IMR-90 (cell line): Measurements from ENCODE around the gene CDK10. TPM values are rescaled to one million over a fixed set of nuclear protein-coding genes. Genes with fewer than 3 reads are reported as not detected.
A peak's percentile ranks its signal among the peaks of the same experiment; 100 is the strongest.

Experiments
- ATAC-seq: fragments of 200-7000 bp; cut with Tn5 transposase; 2 replicates; pipeline ENCODE4 v1.9.1; 2020; ENCODE audit warnings: low read depth, mild to moderate bottlenecking, moderate library complexity
- BruUV-seq: library from RNA; stranded (reverse); fragments of 400-500 nt; replicated peaks from 2 replicates; lab custom pipeline; 2021; lab: Mats Ljungman, UMichigan
- CTCF ChIA-PET: fragments of 300-600 bp; formaldehyde crosslinking; extraction: SDS; loops from one replicate; lab custom pipeline; 2021; ENCODE audit warnings: antibody characterized with exemption; lab: Yijun Ruan, JAX
- POLR2A ChIA-PET: fragments of 300-600 bp; sonication (Branson Sonifier 250); formaldehyde crosslinking; loops from one replicate; lab custom pipeline; 2022; ENCODE audit warnings: antibody characterized with exemption; ENCODE audit not compliant: unreplicated experiment; lab: Charles Lee
- DNase-seq: peaks from one replicate; pipeline ENCODE4 v3.0.0; 2013
- H2AFZ ChIP-seq: replicated peaks from 2 replicates; pipeline ENCODE3; 2013; ENCODE audit warnings: low read length, mild to moderate bottlenecking; ENCODE audit not compliant: poor library complexity
- H2AK5ac ChIP-seq: 2 replicates; pipeline ENCODE4 v1.6.1; 2013; ENCODE audit warnings: low read depth, low read length, inconsistent platforms
- H2AK9ac ChIP-seq: replicated peaks from 2 replicates; pipeline ENCODE3; 2013; ENCODE audit warnings: mild to moderate bottlenecking, low read depth, low read length, moderate library complexity; ENCODE audit not compliant: poor library complexity
- H2BK120ac ChIP-seq: 2 replicates; pipeline ENCODE4 v1.6.1; 2013; ENCODE audit warnings: low read depth, low read length, inconsistent platforms
- H2BK15ac ChIP-seq: 3 replicates; pipeline ENCODE4 v1.6.1; 2013; ENCODE audit warnings: low read depth, low read length, inconsistent platforms
- H2BK20ac ChIP-seq: 2 replicates; pipeline ENCODE4 v1.6.1; 2013; ENCODE audit warnings: low read depth, mild to moderate bottlenecking, inconsistent platforms, low read length, moderate library complexity
- H2BK5ac ChIP-seq: 2 replicates; pipeline ENCODE4 v1.6.1; 2013; ENCODE audit warnings: mild to moderate bottlenecking, low read depth, low read length, inconsistent platforms; ENCODE audit not compliant: poor library complexity, severe bottlenecking
- H3K14ac ChIP-seq: replicated peaks from 2 replicates; pipeline ENCODE4 v1.6.1; 2013; ENCODE audit warnings: low read depth, low read length, inconsistent platforms
- H3K18ac ChIP-seq: 2 replicates; pipeline ENCODE4 v1.6.1; 2013; ENCODE audit warnings: low read depth, low read length, control low read depth
- H3K23ac ChIP-seq: 2 replicates; pipeline ENCODE4 v1.6.1; 2013; ENCODE audit warnings: low read depth, low read length, inconsistent platforms
- H3K27ac ChIP-seq: 2 replicates; pipeline ENCODE4 v1.5.1; 2013; ENCODE audit warnings: mild to moderate bottlenecking, control low read depth, low read length; ENCODE audit not compliant: insufficient read depth
- H3K27me3 ChIP-seq: 2 replicates; pipeline ENCODE4 v1.6.1; 2013; ENCODE audit warnings: low read length; ENCODE audit not compliant: control insufficient read depth, insufficient read depth
- H3K36me3 ChIP-seq: 2 replicates; pipeline ENCODE4 v1.6.1; 2013; ENCODE audit warnings: low read length, mixed read lengths; ENCODE audit not compliant: control insufficient read depth, insufficient read depth
- H3K4ac ChIP-seq: 2 replicates; pipeline ENCODE4 v1.6.1; 2013; ENCODE audit warnings: low read depth, low read length, inconsistent platforms
- H3K4me1 ChIP-seq: 2 replicates; pipeline ENCODE4 v1.6.1; 2013; ENCODE audit warnings: low read length, mixed read lengths; ENCODE audit not compliant: control insufficient read depth, insufficient read depth
- H3K4me2 ChIP-seq: 2 replicates; pipeline ENCODE4 v1.6.1; 2013; ENCODE audit warnings: low read depth, mild to moderate bottlenecking, control low read depth, low read length, moderate library complexity
- H3K4me3 ChIP-seq: 2 replicates; pipeline ENCODE4 v1.5.1; 2013; ENCODE audit warnings: low read depth, mild to moderate bottlenecking, control low read depth, low read length, moderate library complexity; ENCODE audit not compliant: insufficient read depth
- H3K56ac ChIP-seq: 2 replicates; pipeline ENCODE4 v1.6.1; 2013; ENCODE audit warnings: low read length, inconsistent platforms; ENCODE audit not compliant: insufficient read depth; ENCODE audit errors: extremely low read depth
- H3K79me1 ChIP-seq, 2 experiments: 2 replicates each; pipeline ENCODE4 v1.6.1; 2013; ENCODE audit warnings: low read length in 2 of 2, inconsistent platforms in 1 of 2, low read depth in 1 of 2
- H3K9ac ChIP-seq: 2 replicates; pipeline ENCODE4 v1.6.1; 2013; ENCODE audit warnings: low read depth, low read length, control low read depth
- H3K9me1 ChIP-seq: 2 replicates; pipeline ENCODE4 v1.6.1; 2013; ENCODE audit warnings: low read length, inconsistent platforms; ENCODE audit not compliant: insufficient read depth
- H3K9me3 ChIP-seq: 2 replicates; pipeline ENCODE4 v1.6.1; 2013; ENCODE audit warnings: low read length; ENCODE audit not compliant: control insufficient read depth, insufficient read depth
- H4K20me1 ChIP-seq: 2 replicates; pipeline ENCODE4 v1.6.1; 2013; ENCODE audit warnings: low read length, inconsistent platforms; ENCODE audit not compliant: insufficient read depth
- H4K5ac ChIP-seq: 2 replicates; pipeline ENCODE4 v1.6.1; 2013; ENCODE audit warnings: mild to moderate bottlenecking, low read depth, low read length, control low read depth
- H4K8ac ChIP-seq, 2 experiments: 2 replicates each; pipeline ENCODE4 v1.6.1; 2013; ENCODE audit warnings: low read depth in 2 of 2, low read length in 2 of 2, control low read depth in 1 of 2, inconsistent platforms in 1 of 2
- H4K91ac ChIP-seq: 2 replicates; pipeline ENCODE4 v1.6.1; 2013; ENCODE audit warnings: low read depth, low read length, inconsistent platforms; ENCODE audit not compliant: insufficient read depth
- BHLHE40 ChIP-seq: fragments of 150-350 bp; IDR thresholded peaks from 2 replicates; pipeline ENCODE4 v1.6.1; 2016; ENCODE audit warnings: mild to moderate bottlenecking, low read depth, low read length
- CEBPB ChIP-seq: IDR thresholded peaks from 2 replicates; pipeline ENCODE4 v1.6.1; 2012; ENCODE audit warnings: low read depth, low read length, improper control_type of control experiment
- FOS ChIP-seq: fragments of 150-350 bp; IDR thresholded peaks from 2 replicates; pipeline ENCODE4 v1.6.1; 2016; ENCODE audit warnings: low read depth, low read length
- MAFK ChIP-seq: IDR thresholded peaks from 2 replicates; pipeline ENCODE4 v1.6.1; 2012; ENCODE audit warnings: low read depth, low read length, improper control_type of control experiment
- MAZ ChIP-seq: IDR thresholded peaks from 2 replicates; pipeline ENCODE4 v1.6.1; 2012; ENCODE audit warnings: low read depth, mild to moderate bottlenecking, low read length, improper control_type of control experiment, moderate library complexity, borderline replicate concordance
- MXI1 ChIP-seq: IDR thresholded peaks from 2 replicates; pipeline ENCODE4 v1.6.1; 2012; ENCODE audit warnings: low read depth, mild to moderate bottlenecking, low read length, moderate library complexity, borderline replicate concordance
- RCOR1 ChIP-seq: IDR thresholded peaks from 2 replicates; pipeline ENCODE4 v1.6.1; 2012; ENCODE audit warnings: mild to moderate bottlenecking, low read length, improper control_type of control experiment; ENCODE audit not compliant: insufficient replicate concordance
- WGBS, 2 experiments: methylation state at CpG; one replicate each; pipeline versions ENCODE4 v1.1.5 to v1.1.7; 2013; ENCODE audit warnings: missing lambda C conversion rate in 2 of 2; ENCODE audit not compliant: insufficient read length in 1 of 2; ENCODE audit errors: extremely low coverage in 2 of 2; 5-methylcytosine and 5-hydroxymethylcytosine counted together
- dilution Hi-C: fragments of 300-500 bp; cut with HindIII; formaldehyde crosslinking; loops from one replicate; pipeline ENCODE4 v1.14.3; 2018; ENCODE audit warnings: low sequenced_read_pairs; ENCODE audit not compliant: unreplicated experiment
- in situ Hi-C: fragments of 300-500 bp; cut with MboI; formaldehyde crosslinking; loops from 3 replicates; pipeline ENCODE4 v1.14.3; 2019; ENCODE audit warnings: low sequenced_read_pairs, inconsistent platforms, mixed read lengths
- intact Hi-C: fragments of 100-400 bp; cut with micrococcal nuclease; formaldehyde crosslinking; loops from 2 replicates; pipeline ENCODE4 v1.10.0; 2022
- polyA plus RNA-seq, 3 experiments: library from polyadenylated mRNA; depleted of rRNA; stranded (reverse); fragments of >200 nt; gene quantifications; 2 replicates each; pipeline ENCODE4 v1.2.3, GENCODE V29; 2012; ENCODE audit warnings: low replicate concordance in 1 of 3
- total RNA-seq: library from RNA; depleted of rRNA; stranded (reverse); fragments of >200 nt; gene quantifications from 2 replicates; pipeline ENCODE4 v1.2.3, GENCODE V29; 2012
- TF ChIP-seq, protein P1 (sequence below): fragments of 150-350 bp; IDR thresholded peaks from 2 replicates; pipeline ENCODE4 v1.6.1; 2016; ENCODE audit warnings: low read depth, mild to moderate bottlenecking, low read length, moderate library complexity, borderline replicate concordance

CDK10 gene
- total and polyA plus RNA-seq, 2 of the 4 experiments (the other 2 are of a cell fraction), result 19.5 to 61.8 TPM

DNA sequence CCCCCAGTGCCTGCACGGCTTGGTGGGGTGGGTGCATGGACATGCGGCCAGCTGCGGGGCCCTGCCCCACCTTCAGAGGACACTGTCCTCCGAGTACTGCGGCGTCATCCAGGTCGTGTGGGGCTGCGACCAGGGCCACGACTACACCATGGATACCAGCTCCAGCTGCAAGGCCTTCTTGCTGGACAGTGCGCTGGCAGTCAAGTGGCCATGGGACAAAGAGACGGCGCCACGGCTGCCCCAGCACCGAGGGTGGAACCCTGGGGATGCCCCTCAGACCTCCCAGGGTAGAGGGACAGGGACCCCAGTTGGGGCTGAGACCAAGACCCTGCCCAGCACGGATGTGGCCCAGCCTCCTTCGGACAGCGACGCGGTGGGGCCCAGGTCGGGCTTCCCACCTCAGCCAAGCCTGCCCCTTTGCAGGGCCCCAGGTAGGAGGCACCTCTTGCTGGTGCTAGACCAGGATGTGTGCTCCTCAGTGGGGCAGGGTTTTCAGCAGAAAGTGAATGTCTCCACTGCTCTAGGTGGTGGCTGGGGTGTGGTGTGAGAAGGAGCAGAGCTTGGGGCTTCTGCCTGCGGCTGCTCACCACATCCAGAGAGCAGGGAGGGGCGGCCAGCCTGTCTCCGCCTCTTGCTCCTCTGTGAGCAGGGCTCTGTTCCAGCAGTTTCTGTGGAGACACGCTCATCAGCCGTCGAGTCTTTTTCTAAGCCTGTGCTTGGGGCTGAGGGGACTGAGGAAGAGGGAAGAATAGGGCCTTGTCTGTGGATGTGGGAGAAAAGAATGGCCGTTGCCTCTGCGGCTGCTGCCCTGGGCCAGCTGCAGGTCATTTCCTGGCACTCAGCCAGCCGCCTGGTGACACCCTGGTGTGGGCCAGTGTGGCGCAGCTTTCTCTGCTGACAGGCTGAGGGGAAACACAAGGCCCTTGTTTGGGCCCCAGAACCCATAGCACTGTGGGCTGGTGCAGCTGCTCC lies 37.1 kb downstream of the CDK10 start:
- Histone ChIP-seq H3K79me1 (peaks cover 34 to 65% of the 10 kb centered on the region in 2 experiments), H3K56ac (no peak overlapping the region), H4K20me1 (peaks cover 33% of the 10 kb centered on the region), H4K91ac (no peak overlapping the region), H3K9me3 (no peaks in the 10 kb centered on the region), H2BK120ac (no peak overlapping the region), H2AFZ (no peak overlapping the region), H3K36me3 (peaks cover 31% of the 10 kb centered on the region), H3K4me1 (peaks cover 17% of the 10 kb centered on the region), H3K9ac (no peak overlapping the region), H3K4me2 (no peak overlapping the region), H3K4ac (no peak overlapping the region), H2AK5ac (no peak overlapping the region), H2AK9ac (peak overlapping the region; percentile 91), H2BK5ac (no peak overlapping the region), H3K27ac (no peak overlapping the region), H4K5ac (no peak overlapping the region), H3K23ac (no peak overlapping the region), H3K14ac (no peak overlapping the region), H2BK15ac (no peak overlapping the region), H3K4me3 (no peak overlapping the region), H3K27me3 (no peaks in the 10 kb centered on the region), H3K18ac (no peak overlapping the region), H4K8ac (no peak overlapping the region; a peak in 1 of 4 replicates), H2BK20ac (no peak overlapping the region), H3K9me1 (0 out of 2 replicates have a peak, but pooled peaks cover 3% of the 10 kb centered on the region)
- no TSS peak for BruUV-seq
- 95% methylated on average over 13 of the region's 30 CpGs; no CpG with 5 or more reads in 1 of the 2 experiments for WGBS, 2 experiments
- TF ChIP-seq RCOR1, result no peak
- no peak for TF ChIP-seq CEBPB
- no peak for TF ChIP-seq BHLHE40
- TF ChIP-seq MXI1, result no peak
- TF ChIP-seq MAFK, result no peak
- TF ChIP-seq MAZ, result no peak
- no peak for TF ChIP-seq FOS
- TF ChIP-seq, protein P1, sequence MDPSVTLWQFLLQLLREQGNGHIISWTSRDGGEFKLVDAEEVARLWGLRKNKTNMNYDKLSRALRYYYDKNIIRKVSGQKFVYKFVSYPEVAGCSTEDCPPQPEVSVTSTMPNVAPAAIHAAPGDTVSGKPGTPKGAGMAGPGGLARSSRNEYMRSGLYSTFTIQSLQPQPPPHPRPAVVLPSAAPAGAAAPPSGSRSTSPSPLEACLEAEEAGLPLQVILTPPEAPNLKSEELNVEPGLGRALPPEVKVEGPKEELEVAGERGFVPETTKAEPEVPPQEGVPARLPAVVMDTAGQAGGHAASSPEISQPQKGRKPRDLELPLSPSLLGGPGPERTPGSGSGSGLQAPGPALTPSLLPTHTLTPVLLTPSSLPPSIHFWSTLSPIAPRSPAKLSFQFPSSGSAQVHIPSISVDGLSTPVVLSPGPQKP, result no peak
- intact Hi-C loops (loop anchor here (5.0 to 10.0 kb wide), 2 partner anchors 91 to 139 kb away; partner anchors contain the start of gene FANCA), in situ Hi-C loops (no loop called here), dilution Hi-C loops (no loop called here)
- ATAC-seq, result no peak
- ChIA-PET POLR2A (no interaction called here), CTCF (no interaction called here)
- DNase-seq, result peak; percentile 14
